Activated CD8-positive, alpha-beta memory T cell treated with anti-CD3 and anti-CD28 coated beads for 36 hours (primary cell): ENCODE results near the gene DDX43. TPM values are rescaled to one million over a fixed set of nuclear protein-coding genes. Genes with fewer than 3 reads are reported as not detected.
"Not testable (repeated sequence)": the region's sequence is repeated elsewhere in the genome, so short reads cannot be mapped to it uniquely, and the experiment has no call there.

ENCODE experiments used
- CTCF ChIA-PET: fragments of 350-600 bp; sonication (Branson Sonifier 250); formaldehyde crosslinking; loops from one replicate; lab custom pipeline; 2021; ENCODE audit warnings: antibody characterized with exemption; lab: Charles Lee
- POLR2A ChIA-PET: fragments of 350-600 bp; sonication (Branson Sonifier 250); formaldehyde crosslinking; loops from one replicate; lab custom pipeline; 2021; ENCODE audit warnings: antibody characterized with exemption; lab: Charles Lee
- total RNA-seq, 2 experiments: library from RNA; stranded (reverse); gene quantifications; one replicate each; pipeline ENCODE4 v1.2.3, GENCODE V29; 2021

Gene DDX43
- total RNA-seq: under 1 TPM; 0.42 to 0.65 TPM

DNA sequence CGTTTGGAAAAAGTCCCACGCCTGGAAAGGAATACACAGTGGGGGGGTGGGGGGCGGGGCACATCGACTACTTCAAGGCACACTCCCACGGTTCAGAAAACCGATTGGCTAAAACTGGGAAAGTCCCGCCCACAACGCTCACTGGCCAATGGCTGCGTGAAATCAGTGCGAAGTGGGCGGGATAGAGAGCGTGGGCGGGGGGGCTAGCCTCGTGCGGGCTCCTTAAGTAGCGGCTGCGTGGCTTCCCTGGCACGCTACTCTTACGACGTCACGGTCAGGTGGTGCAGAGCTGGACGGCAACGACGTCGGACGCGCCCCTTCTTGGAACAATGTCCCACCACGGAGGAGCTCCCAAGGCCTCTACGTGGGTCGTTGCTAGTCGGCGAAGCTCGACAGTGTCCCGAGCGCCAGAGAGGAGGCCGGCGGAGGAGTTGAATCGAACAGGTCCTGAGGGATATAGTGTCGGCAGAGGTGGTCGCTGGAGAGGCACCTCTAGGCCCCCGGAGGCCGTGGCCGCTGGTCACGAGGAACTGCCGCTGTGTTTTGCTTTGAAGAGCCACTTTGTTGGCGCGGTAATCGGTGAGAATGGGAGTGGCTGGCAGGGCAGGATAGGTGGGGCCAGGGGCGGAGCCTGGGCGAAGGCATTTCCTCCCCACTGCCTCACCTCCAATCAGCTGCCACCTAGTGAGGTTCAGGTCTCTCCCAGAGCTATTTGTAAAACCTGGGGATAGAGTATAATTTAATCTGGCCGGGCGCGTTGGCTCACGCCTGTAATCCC, at the start of gene DDX43:
Gene DDX43, plus strand, starts transcription at position 252 of the 778 bp plus-strand sequence. Its CDS starts 78 bp downstream, at position 330.
- CTCF ChIA-PET: interaction anchor here (1.2 kb wide), 1 partner anchor 18 kb away, joined by 3 read pairs; no protein-coding TSS in a partner anchor
- POLR2A ChIA-PET: interaction anchor here (0.9 kb wide), 1 partner anchor 58 kb away, joined by 3 read pairs; the partner anchor contains the start of gene CGAS

DNA sequence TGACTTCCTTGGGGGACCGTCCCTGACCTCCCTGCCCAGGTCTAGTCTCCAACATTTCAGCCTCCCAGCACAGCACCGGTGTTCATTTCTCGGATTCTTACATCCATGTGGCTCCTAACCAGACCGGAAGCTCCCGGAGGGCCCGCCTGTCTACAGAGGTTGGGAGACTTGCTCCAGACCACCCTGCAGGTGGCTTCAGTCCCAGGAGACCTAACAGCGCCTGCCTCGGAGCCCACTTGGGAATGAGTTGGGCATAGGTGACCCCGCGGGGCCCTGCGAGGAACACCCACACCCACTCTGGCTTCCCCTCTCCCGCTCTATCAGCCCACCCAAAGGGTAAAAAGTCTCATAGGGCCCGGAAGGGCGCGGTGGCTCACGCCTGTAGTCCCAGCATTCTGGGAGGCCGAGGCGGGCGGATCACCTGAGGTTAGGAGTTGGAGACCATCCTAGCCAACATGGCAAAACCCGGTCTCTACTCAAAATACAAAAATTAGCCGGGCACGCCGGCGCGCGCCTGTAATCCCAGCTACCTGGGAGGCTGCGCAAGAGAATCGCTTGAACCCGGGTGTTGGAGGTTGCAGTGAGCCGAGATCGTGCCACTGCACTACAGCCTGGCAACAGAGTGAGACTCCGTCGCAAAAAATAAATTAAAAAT, 46.0 kb upstream of the DDX43 start:
- ChIA-PET POLR2A (no interaction called here), CTCF (interaction anchor here (1.0 kb wide), 1 partner anchor 8 kb away, joined by 3 read pairs; no protein-coding TSS in a partner anchor)

- CTCF ChIA-PET: interaction anchor here (1.0 kb wide), 1 partner anchor 9 kb away, joined by 3 read pairs; no protein-coding TSS in a partner anchor
- POLR2A ChIA-PET: no interaction called here
Observed at GRCh38 chr6:73349311-73349710, 45.3 kb upstream of the DDX43 start.

- ChIA-PET POLR2A (no interaction called here), CTCF (no interaction called here)
Observed at GRCh38 chr6:73353636-73354593, 40.7 kb upstream of the DDX43 start, which contains the start of gene DPPA5. Gene DPPA5, minus strand, starts transcription at chr6:73354276. Its CDS starts 51 bp downstream, at chr6:73354225.

- ChIA-PET POLR2A (no interaction called here), CTCF (no interaction called here)
Observed at GRCh38 chr6:73362358-73362757, 32.3 kb upstream of the DDX43 start, which contains the start of gene KHDC3L. Gene KHDC3L, plus strand, starts transcription at chr6:73362658. Its CDS starts 72 bp downstream, at chr6:73362730.

DNA sequence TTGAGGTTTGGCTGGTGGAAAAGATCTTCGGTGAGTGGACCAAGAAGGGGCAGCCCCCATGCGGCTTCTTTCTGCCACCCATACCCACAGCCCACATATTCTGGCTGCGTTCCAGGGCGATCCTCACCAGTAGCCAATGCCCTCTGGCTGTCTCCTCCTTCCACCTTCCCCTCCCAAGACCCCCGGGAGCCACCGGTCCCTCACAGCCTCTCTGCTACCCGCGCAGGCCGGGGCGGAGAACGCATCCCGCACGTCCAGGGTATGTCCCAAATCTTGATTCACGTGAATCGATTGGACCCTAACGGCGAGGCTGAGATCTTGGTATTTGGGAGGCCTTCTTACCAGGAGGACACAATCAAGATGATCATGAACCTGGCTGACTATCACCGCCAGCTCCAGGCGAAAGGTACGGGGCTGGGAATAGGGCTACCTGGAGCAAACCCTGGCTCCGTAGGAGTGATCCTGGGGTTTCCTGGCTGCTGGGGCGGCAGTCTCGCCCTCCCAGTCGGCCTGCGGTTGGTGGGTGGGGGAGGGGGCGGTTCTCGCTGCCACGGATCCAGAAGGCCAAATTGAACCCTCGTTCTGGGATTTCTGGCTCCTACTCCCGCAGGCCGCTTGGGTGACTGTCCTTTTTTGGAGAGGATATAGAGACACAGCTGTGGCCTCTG, 31.6 kb upstream of the DDX43 start:
- POLR2A ChIA-PET: no interaction called here
- CTCF ChIA-PET: no interaction called here

GRCh38 chr6:73363537-73363875, 31.1 kb upstream of the DDX43 start:
- ChIA-PET POLR2A (no interaction called here), CTCF (no interaction called here)

GRCh38 chr6:73364121-73364520, 30.5 kb upstream of the DDX43 start:
- ChIA-PET CTCF (no interaction called here), POLR2A (no interaction called here)

- CTCF ChIA-PET: no interaction called here
- POLR2A ChIA-PET: no interaction called here
Observed at GRCh38 chr6:73364549-73364948, 30.1 kb upstream of the DDX43 start.

DNA sequence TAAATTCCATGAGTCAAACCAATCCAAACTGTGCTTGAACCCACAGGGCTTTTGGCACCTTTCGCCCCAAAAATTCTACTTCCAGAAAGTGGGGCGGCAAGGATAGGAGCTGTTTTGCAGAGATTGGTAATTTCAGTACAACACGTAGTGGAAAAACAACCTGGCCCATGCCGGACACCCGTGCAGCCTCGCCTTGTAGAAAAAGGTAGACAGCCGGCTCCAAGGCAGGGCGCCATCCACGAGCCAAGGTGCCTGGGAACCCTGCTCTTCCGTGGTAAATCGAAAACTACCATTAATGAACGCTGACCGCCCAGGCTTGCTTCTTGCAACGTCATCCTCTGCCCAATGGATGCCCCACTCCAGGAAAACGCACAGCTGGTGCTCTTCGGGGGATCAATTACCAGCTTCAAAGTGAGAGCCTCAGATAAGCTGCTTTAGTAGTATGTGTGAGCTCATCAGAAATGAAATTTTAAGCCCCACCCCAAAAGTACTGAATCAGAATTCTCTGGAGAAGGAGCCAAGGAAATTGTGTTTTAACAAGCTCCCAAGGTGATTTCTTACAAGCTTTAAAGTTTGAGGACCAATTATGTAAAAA, 26.8 kb upstream of the DDX43 start:
- ChIA-PET CTCF (no interaction called here), POLR2A (no interaction called here)

- ChIA-PET POLR2A (no interaction called here), CTCF (no interaction called here)
Observed at GRCh38 chr6:73368675-73369074, 26.0 kb upstream of the DDX43 start.

DNA sequence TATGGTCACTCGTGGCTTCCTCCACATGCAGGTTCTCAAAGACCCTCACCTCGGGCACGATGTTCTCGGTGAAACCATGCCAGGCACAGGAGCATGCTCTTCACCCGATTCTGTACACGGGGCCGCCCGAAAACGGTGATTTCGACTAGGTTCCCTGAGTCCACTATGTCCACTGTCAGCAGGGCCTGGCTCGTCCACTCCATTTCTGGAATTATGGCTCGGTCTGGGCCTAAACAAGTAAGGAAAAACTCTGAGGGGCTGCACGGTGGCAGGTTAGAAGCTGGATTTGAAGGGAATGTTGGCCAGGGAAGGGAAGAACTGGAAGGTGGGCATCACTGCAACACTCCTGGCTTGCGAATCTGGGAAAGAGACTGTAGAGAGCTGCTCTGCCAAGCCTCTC, 25.5 kb upstream of the DDX43 start:
- ChIA-PET CTCF (no interaction called here), POLR2A (no interaction called here)

GRCh38 chr6:73369563-73369962, 25.1 kb upstream of the DDX43 start, which contains the start of gene OOEP:
Gene OOEP, minus strand, starts transcription at chr6:73369897. Its CDS starts 105 bp downstream, at chr6:73369792.
- CTCF ChIA-PET: no interaction called here

GRCh38 chr6:73371984-73372383, 22.6 kb upstream of the DDX43 start:
- POLR2A ChIA-PET: no interaction called here
- CTCF ChIA-PET: no interaction called here

More at GRCh38 chr6:73369563-73369962, 25.1 kb upstream of the DDX43 start, which contains the start of gene OOEP:
- POLR2A ChIA-PET: no interaction called here

GRCh38 chr6:73372516-73372915, 22.1 kb upstream of the DDX43 start:
- POLR2A ChIA-PET: no interaction called here

GRCh38 chr6:73375216-73375615, 19.4 kb upstream of the DDX43 start:
- POLR2A ChIA-PET: interaction anchor here (0.6 kb wide), 1 partner anchor 14 kb away, joined by 3 read pairs; no protein-coding TSS in a partner anchor
- CTCF ChIA-PET: no interaction called here

More at GRCh38 chr6:73372516-73372915, 22.1 kb upstream of the DDX43 start:
- CTCF ChIA-PET: no interaction called here

DNA sequence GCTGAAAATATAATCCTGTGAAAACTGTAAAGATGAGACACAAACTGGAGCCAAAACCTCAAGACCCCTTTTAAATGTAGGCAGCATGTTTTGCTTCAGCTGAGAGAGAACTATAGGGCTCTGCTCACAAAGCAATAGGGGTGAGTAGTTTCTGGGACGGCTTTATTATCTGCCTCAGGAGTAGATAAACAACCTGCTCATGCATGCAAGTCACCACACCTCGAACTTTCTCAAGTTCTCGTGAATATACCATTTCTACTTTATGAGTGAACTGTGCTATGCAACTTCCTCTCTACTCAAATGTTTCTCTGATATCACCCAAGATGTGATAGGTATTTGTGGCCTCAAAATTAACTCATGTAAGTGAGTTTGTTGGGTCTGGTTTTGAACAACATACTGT, 17.4 kb upstream of the DDX43 start:
- ChIA-PET POLR2A (no interaction called here), CTCF (interaction anchor here (0.6 kb wide), 2 partner anchors 170 to 176 kb away, joined by 3 read pairs; no protein-coding TSS in a partner anchor)

DNA sequence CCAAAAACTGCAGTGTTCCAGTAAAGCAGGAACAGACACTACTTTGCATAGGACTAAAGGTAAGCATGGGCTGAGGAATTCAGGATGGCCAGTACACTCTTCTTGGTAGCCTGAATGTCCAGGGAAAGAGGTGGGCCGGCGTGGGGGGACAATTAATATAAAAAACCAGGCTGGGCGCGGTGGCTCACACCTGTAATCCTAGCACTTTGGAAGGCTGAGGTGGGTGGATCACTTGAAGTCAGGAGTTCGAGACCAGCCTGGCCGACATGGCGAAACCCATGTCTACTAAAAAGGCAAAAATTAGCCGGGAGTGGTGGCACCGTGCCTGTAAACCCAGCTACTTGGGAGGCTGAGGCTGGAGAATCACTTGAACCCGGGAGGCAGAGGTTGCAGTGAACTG, 13.1 kb upstream of the DDX43 start:
- CTCF ChIA-PET, POLR2A ChIA-PET: not testable (repeated sequence)
